GM19467 (cell line): ENCODE results near the gene WDR46.

ENCODE experiments used
- ATAC-seq: cut with Tn5 transposase; IDR thresholded peaks from one replicate; pipeline ENCODE4 v1.9.1; 2021; ENCODE audit warnings: mild to moderate bottlenecking, moderate library complexity; ENCODE audit not compliant: unreplicated experiment

Gene WDR46

GRCh38 chr6:33313709-33314514, 24.9 kb upstream of the WDR46 start, which contains the start of gene TAPBP:
TAPBP (minus strand) TSS chr6:33314078; CDS start chr6:33314041, 37 bp downstream.
- peak; percentile 34 for ATAC-seq

GRCh38 chr6:33313105-33313708, 24.2 kb upstream of the WDR46 start:
- peak; percentile 1 for ATAC-seq

GRCh38 chr6:33312361-33313104, 23.5 kb upstream of the WDR46 start:
- no peak for ATAC-seq

- no peak for ATAC-seq
These were observed 17.3 kb upstream of the WDR46 start for GRCh38 chr6:33306356-33306755.

GRCh38 chr6:33305052-33305451, 16.0 kb upstream of the WDR46 start:
- no peak for ATAC-seq

- ATAC-seq: no peak
These were observed 15.2 kb upstream of the WDR46 start for GRCh38 chr6:33304216-33304615.

- ATAC-seq: no peak
These were observed 12.8 kb upstream of the WDR46 start for GRCh38 chr6:33301877-33302276.

- peak; percentile 66 for ATAC-seq
These were observed 10.4 kb upstream of the WDR46 start for GRCh38 chr6:33299237-33299944.

- peak; percentile 32 for ATAC-seq
These were observed 9.8 kb upstream of the WDR46 start, which contains the start of gene RGL2 for GRCh38 chr6:33298773-33299236. RGL2 (minus strand) TSS chr6:33298942; CDS start chr6:33298610, 332 bp downstream.

GRCh38 chr6:33297956-33298772, 9.1 kb upstream of the WDR46 start:
- ATAC-seq: peak; percentile 2

GRCh38 chr6:33297406-33297955, 8.4 kb upstream of the WDR46 start:
- no peak for ATAC-seq

GRCh38 chr6:33296797-33297405, 7.9 kb upstream of the WDR46 start:
- no peak for ATAC-seq

GRCh38 chr6:33295621-33296369, 6.8 kb upstream of the WDR46 start:
- ATAC-seq: no peak

- no peak for ATAC-seq
These were observed 5.2 kb upstream of the WDR46 start for GRCh38 chr6:33294086-33294823.

GRCh38 chr6:33292996-33293682, 4.1 kb upstream of the WDR46 start:
- no peak for ATAC-seq

- no peak for ATAC-seq
These were observed 1.4 kb upstream of the WDR46 start for GRCh38 chr6:33290459-33290858.

- ATAC-seq: no peak
These were observed 811 bp upstream of the WDR46 start for GRCh38 chr6:33289784-33290315.
